ENCODE data around the gene GDF2.

- TF ChIP-seq POLR2A (IDR thresholded peaks at IDR 0.05; ENCODE audit: low read length) = no peak
- TF ChIP-seq GATA1 (IDR thresholded peaks at IDR 0.05; ENCODE audit: low read depth, low read length) = no peak
These were observed 2.5 kb upstream of the GDF2 start for GRCh38 chr10:47319784-47320183.
